ENCODE data around the gene APOA5. TPM values are rescaled to one million over a fixed set of nuclear protein-coding genes. Genes with fewer than 3 reads are reported as not detected.

The APOA5 gene
- total and polyA plus RNA-seq, 8 donors, result not detected

- no peak overlapping the region for H3K27ac ChIP-seq
- H3K9me3 ChIP-seq, result no peaks in the 10 kb centered on the region
- peaks cover 55 to 80% (median 78%) of the 10 kb centered on the region in 4 donors for H3K36me3 ChIP-seq
- WGBS, 5 donors, result 91 to 99% (median 98%) methylated on average over 4 of the region's 4 CpGs
- intact Hi-C loops (cut with DNase I; ENCODE audit: low total_unique reads), result no loop called here
- TF ChIP-seq, protein P1, sequence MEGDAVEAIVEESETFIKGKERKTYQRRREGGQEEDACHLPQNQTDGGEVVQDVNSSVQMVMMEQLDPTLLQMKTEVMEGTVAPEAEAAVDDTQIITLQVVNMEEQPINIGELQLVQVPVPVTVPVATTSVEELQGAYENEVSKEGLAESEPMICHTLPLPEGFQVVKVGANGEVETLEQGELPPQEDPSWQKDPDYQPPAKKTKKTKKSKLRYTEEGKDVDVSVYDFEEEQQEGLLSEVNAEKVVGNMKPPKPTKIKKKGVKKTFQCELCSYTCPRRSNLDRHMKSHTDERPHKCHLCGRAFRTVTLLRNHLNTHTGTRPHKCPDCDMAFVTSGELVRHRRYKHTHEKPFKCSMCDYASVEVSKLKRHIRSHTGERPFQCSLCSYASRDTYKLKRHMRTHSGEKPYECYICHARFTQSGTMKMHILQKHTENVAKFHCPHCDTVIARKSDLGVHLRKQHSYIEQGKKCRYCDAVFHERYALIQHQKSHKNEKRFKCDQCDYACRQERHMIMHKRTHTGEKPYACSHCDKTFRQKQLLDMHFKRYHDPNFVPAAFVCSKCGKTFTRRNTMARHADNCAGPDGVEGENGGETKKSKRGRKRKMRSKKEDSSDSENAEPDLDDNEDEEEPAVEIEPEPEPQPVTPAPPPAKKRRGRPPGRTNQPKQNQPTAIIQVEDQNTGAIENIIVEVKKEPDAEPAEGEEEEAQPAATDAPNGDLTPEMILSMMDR (IDR thresholded peaks at IDR 0.05), result no peak
- TF ChIP-seq EP300 (IDR thresholded peaks at IDR 0.05), result no peak
- H3K27me3 ChIP-seq, result no peaks in the 10 kb centered on the region
- H3K4me3 ChIP-seq, result no peak overlapping the region
- H3K4me1 ChIP-seq, result peaks cover 5 to 8% (median 7%) of the 10 kb centered on the region in 4 donors
- no peak for DNase-seq
Observed at GRCh38 chr11:116778556-116778955, 13.1 kb downstream of the APOA5 start.

DNA sequence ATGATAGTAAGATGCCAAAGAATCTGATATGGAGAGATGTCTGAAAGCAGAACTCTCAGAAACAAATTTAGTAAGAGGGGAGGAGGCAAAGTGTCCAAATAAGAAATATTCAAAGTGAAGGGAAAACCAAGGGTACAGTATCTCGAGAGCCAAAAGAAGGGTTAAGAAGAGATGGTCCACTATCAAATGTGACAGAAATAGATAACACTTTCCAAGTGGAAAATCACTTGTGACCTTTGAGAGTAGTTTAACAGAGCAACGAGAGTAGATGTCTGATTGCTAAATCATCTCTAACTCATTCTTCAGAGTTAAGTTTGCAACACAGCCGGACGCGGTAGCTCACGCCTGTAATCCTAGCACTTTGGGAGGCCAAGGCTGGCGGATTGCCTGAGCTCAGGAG lies 14.6 kb downstream of the APOA5 start:
- Histone ChIP-seq H3K36me3 (peaks cover 40 to 65% (median 63%) of the 10 kb centered on the region in 4 donors), H3K27ac (no peak overlapping the region), H3K9me3 (no peaks in the 10 kb centered on the region), H3K27me3 (no peaks in the 10 kb centered on the region), H3K4me1 (peaks cover 8 to 13% (median 11%) of the 10 kb centered on the region in 4 donors), H3K4me3 (no peak overlapping the region)
- no peak for TF ChIP-seq POLR2A (IDR thresholded peaks at IDR 0.05)
- no peak for TF ChIP-seq POLR2AphosphoS5 (IDR thresholded peaks at IDR 0.05)
- TF ChIP-seq, protein P1 (IDR thresholded peaks at IDR 0.05), result no peak
- TF ChIP-seq EP300 (IDR thresholded peaks at IDR 0.05), result no peak
- intact Hi-C loops (cut with DNase I; ENCODE audit: low total_unique reads), result no loop called here
- no peak for DNase-seq
- WGBS, 5 donors, result 77 to 87% (median 85%) methylated on average over 7 of the region's 7 CpGs

GRCh38 chr11:116776522-116776984 lies 15.1 kb downstream of the APOA5 start:
- Histone ChIP-seq H3K4me3 (no peak overlapping the region), H3K36me3 (peaks cover 36 to 60% (median 58%) of the 10 kb centered on the region in 4 donors), H3K4me1 (peaks cover 13 to 18% (median 16%) of the 10 kb centered on the region in 4 donors), H3K9me3 (no peaks in the 10 kb centered on the region), H3K27me3 (no peaks in the 10 kb centered on the region), H3K27ac (no peak overlapping the region)
- TF ChIP-seq EP300 (IDR thresholded peaks at IDR 0.05), result no peak
- no peak for TF ChIP-seq POLR2AphosphoS5 (IDR thresholded peaks at IDR 0.05)
- no peak for TF ChIP-seq POLR2A (IDR thresholded peaks at IDR 0.05)
- TF ChIP-seq, protein P1 (IDR thresholded peaks at IDR 0.05), result no peak
- intact Hi-C loops (cut with DNase I; ENCODE audit: low total_unique reads), result no loop called here
- no peak for DNase-seq

GRCh38 chr11:116775975-116776374 lies 15.7 kb downstream of the APOA5 start:
- no peak overlapping the region for H3K27ac ChIP-seq
- 83 to 96% (median 95%) methylated on average over 5 of the region's 5 CpGs for whole genome bisulfite sequencing, 5 donors
- DNase-seq, result no peak
- intact Hi-C loops (cut with DNase I; ENCODE audit: low total_unique reads), result no loop called here
- H3K4me1 ChIP-seq, result peaks cover 19 to 24% (median 21%) of the 10 kb centered on the region in 4 donors
- H3K4me3 ChIP-seq, result no peak overlapping the region
- peaks cover 30 to 55% (median 53%) of the 10 kb centered on the region in 4 donors for H3K36me3 ChIP-seq
- no peaks in the 10 kb centered on the region for H3K27me3 ChIP-seq
- H3K9me3 ChIP-seq, result no peaks in the 10 kb centered on the region
- TF ChIP-seq POLR2AphosphoS5 (IDR thresholded peaks at IDR 0.05) (no peak), EP300 (IDR thresholded peaks at IDR 0.05) (no peak), POLR2A (IDR thresholded peaks at IDR 0.05) (no peak)
- TF ChIP-seq, protein P1 (IDR thresholded peaks at IDR 0.05), result no peak
